PC-9 (cell line): Measurements from ENCODE around the gene GYS2.

Experiments
- EZH2 ChIP-seq: fragments of 200-600 bp; sonication (generic); IDR thresholded peaks from 2 replicates; pipeline ENCODE4 v1.8.0; 2017; ENCODE audit warnings: antibody characterized with exemption, low read depth
- TF ChIP-seq, protein P1 (sequence below): fragments of 200-600 bp; sonication (generic); conservative IDR thresholded peaks from 2 replicates; pipeline ENCODE4 v1.6.1; 2017; ENCODE audit warnings: mixed run types, antibody characterized with exemption, mild to moderate bottlenecking, moderate library complexity

DNA sequence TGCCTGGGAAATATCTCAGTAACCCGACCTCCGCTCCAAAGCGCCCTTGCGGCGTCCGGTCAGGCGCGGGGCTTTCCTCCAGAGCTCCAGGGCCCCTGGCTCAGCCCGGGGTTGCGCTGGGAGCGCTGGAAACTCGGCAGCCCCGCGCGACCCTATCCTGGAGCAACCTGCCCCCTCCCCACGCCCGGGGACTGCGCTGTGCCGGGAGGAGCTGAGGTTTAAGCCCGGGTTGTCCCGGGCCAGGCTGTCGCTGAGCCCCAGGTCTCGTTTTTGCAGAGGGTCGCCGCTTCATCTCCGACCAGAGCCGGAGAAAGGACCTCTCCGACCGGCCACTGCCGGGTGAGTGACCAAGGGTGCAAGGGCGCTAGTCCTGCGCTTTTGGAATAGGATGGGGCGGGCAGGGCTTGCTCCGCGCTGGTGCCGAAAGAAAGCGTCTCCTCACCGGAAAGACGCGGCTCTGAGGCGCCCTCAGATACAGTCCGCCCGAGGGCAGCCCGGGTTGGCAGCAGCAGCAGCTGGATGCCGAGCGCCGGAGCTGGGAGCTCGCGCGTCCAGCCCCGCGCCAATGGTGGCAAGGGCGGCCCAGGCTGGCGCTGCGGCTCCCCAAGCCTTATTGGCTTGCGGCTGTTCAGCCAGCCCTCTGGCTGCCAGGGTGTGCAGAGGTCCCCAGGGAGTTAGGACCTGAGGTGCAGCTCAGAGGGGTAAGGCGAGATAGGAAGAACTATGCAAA is 77.0 kb downstream of the GYS2 start:
- TF ChIP-seq, protein P1, sequence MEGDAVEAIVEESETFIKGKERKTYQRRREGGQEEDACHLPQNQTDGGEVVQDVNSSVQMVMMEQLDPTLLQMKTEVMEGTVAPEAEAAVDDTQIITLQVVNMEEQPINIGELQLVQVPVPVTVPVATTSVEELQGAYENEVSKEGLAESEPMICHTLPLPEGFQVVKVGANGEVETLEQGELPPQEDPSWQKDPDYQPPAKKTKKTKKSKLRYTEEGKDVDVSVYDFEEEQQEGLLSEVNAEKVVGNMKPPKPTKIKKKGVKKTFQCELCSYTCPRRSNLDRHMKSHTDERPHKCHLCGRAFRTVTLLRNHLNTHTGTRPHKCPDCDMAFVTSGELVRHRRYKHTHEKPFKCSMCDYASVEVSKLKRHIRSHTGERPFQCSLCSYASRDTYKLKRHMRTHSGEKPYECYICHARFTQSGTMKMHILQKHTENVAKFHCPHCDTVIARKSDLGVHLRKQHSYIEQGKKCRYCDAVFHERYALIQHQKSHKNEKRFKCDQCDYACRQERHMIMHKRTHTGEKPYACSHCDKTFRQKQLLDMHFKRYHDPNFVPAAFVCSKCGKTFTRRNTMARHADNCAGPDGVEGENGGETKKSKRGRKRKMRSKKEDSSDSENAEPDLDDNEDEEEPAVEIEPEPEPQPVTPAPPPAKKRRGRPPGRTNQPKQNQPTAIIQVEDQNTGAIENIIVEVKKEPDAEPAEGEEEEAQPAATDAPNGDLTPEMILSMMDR = no peak
- TF ChIP-seq EZH2 = no peak
